ENCODE measurements around the gene ARHGAP45. TPM values are rescaled to one million over a fixed set of nuclear protein-coding genes. Genes with fewer than 3 reads are reported as not detected.

ARHGAP45 gene
- total RNA-seq, 4 donors from 2014 or later = 9.5 to 29.8 (median 14.6) TPM

- no peak for ATAC-seq
- WGBS, 2 donors (ENCODE audit: low coverage in 1 of 2) = 13% methylated on average over 7 of the region's 21 CpGs; no CpG with 5 or more reads in 1 of the 2 donors
- H3K27ac ChIP-seq = no peak overlapping the region
- H3K9me3 ChIP-seq = no peaks in the 10 kb centered on the region
- H3K27me3 ChIP-seq = peaks cover 80% of the 10 kb centered on the region
- no peak for TF ChIP-seq POLR2A (IDR thresholded peaks at IDR 0.05)
- no peak for TF ChIP-seq EP300 (IDR thresholded peaks at IDR 0.05)
- no peak for TF ChIP-seq POLR2AphosphoS5 (IDR thresholded peaks at IDR 0.05)
- no peak for TF ChIP-seq CTCF (IDR thresholded peaks at IDR 0.05)
- H3K4me1 ChIP-seq = peaks cover 0 to 48% (median 12%) of the 10 kb centered on the region in 3 donors
- H3K36me3 ChIP-seq = no peaks in the 10 kb centered on the region
- no peak overlapping the region for H3K4me3 ChIP-seq
These were observed 3.6 kb downstream of the ARHGAP45 start for GRCh38 chr19:1070576-1070930.

- H3K4me3 ChIP-seq = peak overlapping the region in 1 of 2 donors; percentile 22
- ATAC-seq = no peak
- TF ChIP-seq CTCF (IDR thresholded peaks at IDR 0.05) (no peak), POLR2A (IDR thresholded peaks at IDR 0.05) (no peak), POLR2AphosphoS5 (IDR thresholded peaks at IDR 0.05) (no peak), EP300 (IDR thresholded peaks at IDR 0.05) (no peak)
- WGBS, 2 donors (ENCODE audit: low coverage in 1 of 2) = 4% methylated on average over 10 of the region's 99 CpGs; no CpG with 5 or more reads in 1 of the 2 donors
- H3K36me3 ChIP-seq = no peaks in the 10 kb centered on the region
- no peak overlapping the region for H3K27ac ChIP-seq
- no peaks in the 10 kb centered on the region for H3K9me3 ChIP-seq
- H3K4me1 ChIP-seq = peaks cover 0 to 42% (median 12%) of the 10 kb centered on the region in 3 donors
- H3K27me3 ChIP-seq = peaks cover 74% of the 10 kb centered on the region
These were observed 4.2 kb downstream of the ARHGAP45 start for GRCh38 chr19:1070931-1071791.

- H3K4me3 ChIP-seq = no peak overlapping the region
- peaks cover 0 to 28% (median 2%) of the 10 kb centered on the region in 3 donors for H3K4me1 ChIP-seq
- peaks cover 61% of the 10 kb centered on the region for H3K27me3 ChIP-seq
- WGBS, 2 donors (ENCODE audit: low coverage in 1 of 2) = 78 to 85% methylated on average over 3 to 6 of the region's 11 CpGs
- no peak for ATAC-seq
- TF ChIP-seq POLR2AphosphoS5 (IDR thresholded peaks at IDR 0.05) = no peak
- TF ChIP-seq CTCF (IDR thresholded peaks at IDR 0.05) = no peak
- TF ChIP-seq EP300 (IDR thresholded peaks at IDR 0.05) = no peak
- TF ChIP-seq POLR2A (IDR thresholded peaks at IDR 0.05) = no peak
- H3K36me3 ChIP-seq = no peaks in the 10 kb centered on the region
- no peak overlapping the region for H3K27ac ChIP-seq
- H3K9me3 ChIP-seq = no peaks in the 10 kb centered on the region
These were observed 5.5 kb downstream of the ARHGAP45 start for GRCh38 chr19:1072371-1073015.

GRCh38 chr19:1073063-1073955 is 6.3 kb downstream of the ARHGAP45 start:
- no peaks in the 10 kb centered on the region for H3K36me3 ChIP-seq
- no peak for ATAC-seq
- H3K4me3 ChIP-seq = no peak overlapping the region
- WGBS, 2 donors (ENCODE audit: low coverage in 1 of 2) = 95% methylated on average over 4 of the region's 30 CpGs; no CpG with 5 or more reads in 1 of the 2 donors
- H3K4me1 ChIP-seq = peaks cover 0 to 23% (median 0%) of the 10 kb centered on the region in 3 donors
- TF ChIP-seq POLR2AphosphoS5 (IDR thresholded peaks at IDR 0.05) = no peak
- TF ChIP-seq POLR2A (IDR thresholded peaks at IDR 0.05) = no peak
- TF ChIP-seq EP300 (IDR thresholded peaks at IDR 0.05) = no peak
- no peak for TF ChIP-seq CTCF (IDR thresholded peaks at IDR 0.05)
- H3K27ac ChIP-seq = no peak overlapping the region
- H3K27me3 ChIP-seq = peaks cover 53% of the 10 kb centered on the region
- H3K9me3 ChIP-seq = no peaks in the 10 kb centered on the region

Data from gastroesophageal sphincter (tissue), 4 donors.